AML-193 (cell line): ENCODE results near the gene CNR1.
A peak's percentile ranks its signal among the peaks of the same experiment; 100 is the strongest.

Source experiments
- DNase-seq, 2 experiments: peaks; one replicate each; lab custom pipeline; 2025; lab: John Stamatoyannopoulos, UW

Gene CNR1

DNA sequence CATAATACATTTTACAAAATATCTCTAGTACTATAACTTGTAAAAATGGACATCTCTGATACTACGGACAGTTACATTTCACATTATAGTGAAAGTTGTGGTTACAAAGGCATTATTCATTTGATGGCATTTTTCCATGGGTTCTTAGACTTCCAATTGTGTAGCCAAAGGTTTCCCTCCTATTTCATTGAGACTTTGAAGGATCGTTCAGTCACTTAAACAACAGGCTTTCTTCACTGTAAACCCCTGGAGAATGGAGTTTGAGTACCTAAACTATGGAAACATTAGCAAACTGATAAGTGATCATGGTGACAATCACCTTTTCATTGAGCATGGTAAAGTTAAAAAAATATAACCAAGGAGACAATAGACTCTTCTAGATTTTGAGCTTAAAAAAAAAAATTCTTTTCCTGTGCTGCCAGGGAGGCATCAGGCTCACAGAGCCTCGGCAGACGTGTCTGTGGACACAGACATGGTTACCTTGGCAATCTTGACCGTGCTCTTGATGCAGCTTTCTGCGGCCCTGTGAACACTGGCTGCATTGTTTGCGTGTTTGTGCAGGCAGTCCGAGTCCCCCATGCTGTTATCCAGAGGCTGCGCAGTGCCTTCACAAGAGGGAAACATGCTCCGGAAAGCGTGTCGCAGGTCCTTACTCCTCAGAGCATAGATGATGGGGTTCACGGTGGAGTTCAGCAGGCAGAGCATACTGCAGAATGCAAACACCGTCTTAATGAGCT, 22.6 kb downstream of the CNR1 start:
- no peak for DNase-seq

DNA sequence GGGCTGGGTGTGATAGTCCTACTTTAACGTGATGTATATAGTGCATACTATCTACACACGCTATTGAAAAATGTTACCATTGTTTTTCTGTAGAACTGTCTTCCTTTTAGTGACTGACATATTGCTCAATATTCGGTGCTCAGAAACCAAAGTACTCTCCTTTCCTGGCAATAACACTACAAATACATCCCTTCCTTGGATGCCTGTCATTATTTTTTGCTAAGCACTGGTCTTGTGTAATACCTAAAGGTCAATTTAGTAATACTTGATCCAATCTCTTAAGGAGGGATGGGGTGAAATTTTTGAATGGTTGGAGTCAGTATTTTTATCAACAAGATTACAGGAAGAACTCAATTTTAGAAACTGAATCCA, 23.9 kb downstream of the CNR1 start:
- DNase-seq, result no peak

- no peak for DNase-seq
Measured at GRCh38 chr6:88141561-88142296, 24.4 kb downstream of the CNR1 start.

DNA sequence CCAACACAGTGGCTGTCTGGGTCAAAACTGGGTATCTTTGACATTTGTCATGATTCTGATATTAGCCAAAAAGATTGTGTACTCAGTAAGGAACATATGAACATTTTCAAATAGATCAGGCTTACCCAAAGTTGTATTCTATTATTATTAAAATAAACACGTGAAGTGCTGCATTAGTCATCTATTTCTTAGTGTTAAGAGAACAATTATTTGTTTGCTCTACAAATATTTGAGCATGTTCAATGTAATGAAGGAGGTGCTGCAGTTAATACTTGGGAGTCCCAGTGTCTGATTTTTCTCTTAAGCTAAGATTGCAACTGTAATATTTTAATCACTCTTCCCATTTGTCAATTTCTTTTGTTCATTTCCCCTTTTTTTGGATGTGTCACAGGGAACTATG, 28.2 kb downstream of the CNR1 start:
- DNase-seq, result no peak

DNA sequence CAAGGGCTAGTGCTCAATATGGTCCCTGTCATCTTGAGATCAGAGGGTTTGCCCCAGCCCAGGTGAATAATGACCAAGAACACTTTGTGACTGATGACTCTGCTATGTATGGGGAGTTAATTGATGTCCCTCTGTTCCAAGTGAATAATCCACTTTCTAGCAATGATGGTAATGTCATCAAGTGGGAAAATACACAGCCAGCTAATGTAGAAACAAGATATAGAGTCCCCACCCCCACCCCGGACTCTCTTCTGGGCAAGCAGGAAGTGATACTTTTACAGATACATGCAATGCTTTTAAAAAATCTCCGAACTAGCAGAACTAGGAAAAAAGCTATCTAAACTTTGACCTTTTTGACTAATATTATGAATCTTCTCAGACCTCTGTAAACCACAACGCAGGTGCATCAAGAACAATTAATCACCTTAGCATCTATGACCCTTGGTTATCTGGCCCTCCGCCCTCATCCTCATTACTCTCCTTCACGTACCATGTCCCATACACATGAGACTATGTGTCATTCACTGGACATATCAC, 30.5 kb downstream of the CNR1 start:
- no peak for DNase-seq

GRCh38 chr6:88134575-88134974, 31.6 kb downstream of the CNR1 start:
- DNase-seq, result no peak

DNA sequence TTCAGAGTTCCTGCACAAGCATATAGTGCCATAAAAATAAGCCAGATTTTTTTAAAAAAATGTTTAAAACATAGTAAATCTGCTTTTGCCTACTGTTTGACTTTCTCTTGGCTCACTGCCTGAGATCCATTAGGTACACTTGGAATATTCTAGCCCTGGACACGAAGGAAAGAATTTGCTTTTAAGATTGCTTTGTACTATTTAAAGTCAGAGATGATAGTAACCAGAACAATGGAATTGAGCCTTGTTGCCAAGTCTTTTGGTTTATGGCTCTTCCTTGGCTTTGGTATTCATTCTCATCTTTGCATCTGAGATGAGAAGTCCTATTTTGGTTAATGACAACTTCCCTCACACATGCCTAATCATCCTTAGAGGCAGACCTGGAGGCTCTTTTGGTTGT, 32.4 kb downstream of the CNR1 start:
- DNase-seq, result no peak

- DNase-seq, result no peak
Measured at GRCh38 chr6:88124925-88125557, 41.1 kb downstream of the CNR1 start.

DNA sequence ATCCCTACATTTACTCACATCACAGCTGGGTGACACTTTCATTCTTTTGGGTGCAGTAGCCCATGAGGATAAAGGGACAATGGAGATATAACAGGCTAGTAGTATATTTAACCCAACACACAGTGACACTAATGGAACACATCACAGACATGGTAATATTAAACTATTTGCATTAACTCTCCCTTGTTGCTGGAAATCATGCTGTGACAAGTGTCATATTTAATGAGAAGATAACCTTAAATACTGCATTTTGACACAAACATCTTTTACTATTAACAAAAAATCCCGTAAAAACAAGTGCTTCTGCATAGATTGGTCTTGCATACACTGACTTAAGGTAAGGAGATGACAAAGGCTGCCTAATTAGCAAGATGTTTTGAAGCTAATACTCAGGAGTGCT, 45.5 kb downstream of the CNR1 start:
- no peak for DNase-seq

DNA sequence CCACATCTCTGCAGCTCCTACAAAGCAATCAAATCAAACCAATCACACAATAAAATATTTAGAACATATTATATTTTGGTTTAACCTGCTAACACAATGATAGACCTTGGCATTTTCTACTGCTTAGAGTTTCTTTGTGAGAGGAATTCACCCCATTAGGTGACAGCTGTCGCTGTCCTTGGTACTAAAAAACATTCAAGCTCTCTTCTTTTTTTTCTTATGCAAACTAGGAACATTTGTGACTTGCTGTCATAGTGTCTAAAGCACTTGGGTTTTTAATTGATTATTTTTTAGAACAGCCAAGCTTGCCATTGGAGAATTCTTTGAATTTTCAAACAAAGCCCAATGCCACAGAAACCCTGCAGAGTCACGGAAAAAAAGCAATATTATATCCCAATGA, 46.4 kb downstream of the CNR1 start:
- peak in 1 of 2 experiments; percentile 10 for DNase-seq

- no peak for DNase-seq
Measured at GRCh38 chr6:88116276-88116675, 49.9 kb downstream of the CNR1 start.

DNA sequence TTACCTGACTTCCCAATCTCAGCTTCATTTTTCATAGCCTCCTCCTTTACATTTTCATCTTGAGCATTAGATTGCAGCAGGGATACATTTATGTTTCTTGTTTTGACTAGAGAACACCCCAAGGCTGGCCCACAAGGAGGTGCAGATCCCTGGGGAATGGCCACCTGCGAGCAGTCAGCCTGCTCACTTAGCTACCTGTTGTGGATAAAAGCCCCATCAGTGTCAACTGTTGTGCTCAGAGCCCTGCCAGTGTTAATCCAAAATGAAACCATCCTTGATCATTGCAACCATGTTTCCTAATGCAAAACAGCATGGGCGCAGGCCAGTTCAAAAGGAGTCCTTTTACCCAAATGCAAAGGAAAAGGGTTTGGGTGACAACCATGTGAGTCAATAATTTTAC, 50.8 kb downstream of the CNR1 start:
- no peak for DNase-seq

DNA sequence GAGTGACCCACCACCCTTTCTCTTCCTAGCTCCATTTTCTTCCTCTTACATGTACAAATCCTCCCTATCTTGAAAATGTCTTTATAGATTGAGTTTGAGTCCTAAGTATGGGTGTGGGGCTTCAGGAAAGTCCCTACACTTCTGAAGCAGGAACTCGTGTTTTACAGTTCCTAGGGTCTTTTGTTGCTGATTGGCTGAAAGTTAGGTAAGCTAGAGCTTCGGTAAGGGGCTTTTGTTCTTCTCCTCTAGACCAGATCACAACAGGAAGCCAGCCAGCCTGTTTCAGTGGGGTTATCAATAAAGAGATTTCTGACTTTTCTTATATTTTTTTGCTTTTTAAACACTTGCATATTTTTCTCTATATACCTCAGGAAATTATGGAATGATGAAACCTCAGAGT, 51.3 kb downstream of the CNR1 start:
- DNase-seq, result no peak

GRCh38 chr6:88111991-88112390, 54.2 kb downstream of the CNR1 start:
- no peak for DNase-seq

GRCh38 chr6:88107241-88107640, 58.9 kb downstream of the CNR1 start:
- DNase-seq, result no peak

DNA sequence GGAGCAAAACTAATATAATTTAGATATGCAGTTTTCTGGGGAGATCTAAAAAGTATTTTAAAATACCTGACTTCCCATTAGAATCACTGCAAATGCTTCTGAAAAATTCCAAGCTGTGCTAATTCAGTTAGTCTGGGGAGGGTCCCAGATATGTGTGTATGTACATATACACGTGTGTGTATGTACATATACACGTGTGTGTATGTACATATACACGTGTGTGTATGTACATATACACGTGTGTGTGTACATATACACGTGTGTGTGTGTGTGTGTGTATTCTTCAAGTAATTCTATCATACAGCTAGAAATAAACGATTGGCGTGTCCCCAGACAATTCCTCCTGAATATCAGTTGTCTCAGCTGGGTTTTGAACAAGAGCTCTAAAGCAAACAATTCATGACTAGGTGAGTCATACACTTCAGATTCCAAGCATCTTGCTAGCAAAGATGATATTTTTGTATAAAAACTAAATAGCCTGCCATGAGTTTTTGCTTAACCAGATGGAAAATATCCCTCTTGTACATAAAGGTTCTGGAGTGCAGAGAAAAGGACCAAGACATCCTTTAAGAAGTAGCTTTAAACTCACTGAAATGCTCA, 60.3 kb downstream of the CNR1 start:
- DNase-seq, result no peak
